HG03159 (cell line): ENCODE data around the gene EDN2.

ENCODE experiments used
- ATAC-seq: cut with Tn5 transposase; IDR thresholded peaks from one replicate; pipeline ENCODE4 v1.9.1; 2021; ENCODE audit warnings: mild to moderate bottlenecking, moderate library complexity; ENCODE audit not compliant: unreplicated experiment

The EDN2 gene

GRCh38 chr1:41518471-41518870 lies 34.0 kb upstream of the EDN2 start:
- ATAC-seq = no peak

- ATAC-seq = no peak
Observed at GRCh38 chr1:41517062-41517438, 32.6 kb upstream of the EDN2 start.

- ATAC-seq = peak; percentile 74
Observed at GRCh38 chr1:41516168-41517061, 31.9 kb upstream of the EDN2 start.

- no peak for ATAC-seq
Observed at GRCh38 chr1:41515778-41516167, 31.3 kb upstream of the EDN2 start.

- ATAC-seq = no peak
Observed at GRCh38 chr1:41515131-41515678, 30.7 kb upstream of the EDN2 start.

GRCh38 chr1:41514381-41514780 lies 29.9 kb upstream of the EDN2 start:
- ATAC-seq = no peak

GRCh38 chr1:41513383-41513735 lies 28.9 kb upstream of the EDN2 start:
- no peak for ATAC-seq

- ATAC-seq = no peak
Observed at GRCh38 chr1:41512701-41513382, 28.4 kb upstream of the EDN2 start.

- no peak for ATAC-seq
Observed at GRCh38 chr1:41511239-41511540, 26.7 kb upstream of the EDN2 start.

GRCh38 chr1:41510531-41511238 lies 26.2 kb upstream of the EDN2 start:
- ATAC-seq = no peak

GRCh38 chr1:41509270-41509671 lies 24.8 kb upstream of the EDN2 start:
- no peak for ATAC-seq

- no peak for ATAC-seq
Observed at GRCh38 chr1:41508290-41508689, 23.8 kb upstream of the EDN2 start.

- no peak for ATAC-seq
Observed at GRCh38 chr1:41507836-41508235, 23.4 kb upstream of the EDN2 start.

GRCh38 chr1:41507110-41507720 lies 22.7 kb upstream of the EDN2 start:
- ATAC-seq = no peak

GRCh38 chr1:41504114-41505035 lies 19.9 kb upstream of the EDN2 start:
- no peak for ATAC-seq

- no peak for ATAC-seq
Observed at GRCh38 chr1:41503538-41504113, 19.1 kb upstream of the EDN2 start.

- no peak for ATAC-seq
Observed at GRCh38 chr1:41502912-41503311, 18.4 kb upstream of the EDN2 start.

- no peak for ATAC-seq
Observed at GRCh38 chr1:41501581-41501980, 17.1 kb upstream of the EDN2 start.

- ATAC-seq = no peak
Observed at GRCh38 chr1:41500781-41501518, 16.5 kb upstream of the EDN2 start.
